CD14-positive monocyte (primary cell): ENCODE data around the gene ERFL. TPM values are rescaled to one million over a fixed set of nuclear protein-coding genes. Genes with fewer than 3 reads are reported as not detected.

Experiments
- DNase-seq, 3 donors: peaks; one replicate each; pipeline ENCODE4 v3.0.0-alpha.2; 2011 to 2022
- H2AFZ ChIP-seq: 2 replicates; pipeline ENCODE4 v1.6.0; 2012; ENCODE audit warnings: mild to moderate bottlenecking, low read depth, low read length, inconsistent platforms; ENCODE audit not compliant: insufficient read depth, poor library complexity, severe bottlenecking
- H3K27ac ChIP-seq, 2 donors: 1 replicate in 1 of 2; 2 replicates in 1 of 2; pipeline ENCODE4 v1.5.1; 2012 to 2013; ENCODE audit warnings: low read length in 2 of 2, control low read depth in 1 of 2, inconsistent platforms in 1 of 2, low read depth in 1 of 2, mild to moderate bottlenecking in 1 of 2
- H3K27me3 ChIP-seq, 2 donors: one replicate each; pipeline versions ENCODE4 v1.6.0 to v1.6.1; 2011 to 2013; ENCODE audit warnings: low read length in 2 of 2; ENCODE audit not compliant: control insufficient read depth in 2 of 2, insufficient read depth in 2 of 2
- H3K36me3 ChIP-seq, 2 donors: replicated peaks in 1 of 2; 1 replicate in 1 of 2; 2 replicates in 1 of 2; pipeline versions ENCODE4 v1.5.1 to v1.6.1; 2012 to 2013; ENCODE audit warnings: low read length in 2 of 2, control low read depth in 1 of 2, inconsistent platforms in 1 of 2, mild to moderate bottlenecking in 1 of 2; ENCODE audit not compliant: insufficient read depth in 2 of 2, control insufficient read depth in 1 of 2
- H3K4me1 ChIP-seq, 2 donors: 1 replicate in 1 of 2; 2 replicates in 1 of 2; pipeline versions ENCODE4 v1.5.1 to v1.6.1; 2012 to 2013; ENCODE audit warnings: low read length in 2 of 2, control low read depth in 1 of 2, inconsistent platforms in 1 of 2, mild to moderate bottlenecking in 1 of 2, moderate library complexity in 1 of 2; ENCODE audit not compliant: insufficient read depth in 2 of 2, control insufficient read depth in 1 of 2
- H3K4me2 ChIP-seq: replicated peaks from 2 replicates; pipeline ENCODE3; 2012; ENCODE audit warnings: low read length, moderate library complexity, mild to moderate bottlenecking; ENCODE audit not compliant: poor library complexity, severe bottlenecking; ENCODE audit errors: extremely low read depth
- H3K4me3 ChIP-seq, 3 experiments: fragments of 200-600 bp in 1 of 3; sonication (generic) in 1 of 3; replicated peaks in 1 of 3; 1 replicate in 2 of 3; 2 replicates in 1 of 3; pipeline ENCODE4 v1.5.1; 2011 to 2013; ENCODE audit warnings: low read length in 3 of 3, mild to moderate bottlenecking in 3 of 3, control low read depth in 2 of 3, low read depth in 2 of 3, inconsistent platforms in 1 of 3, moderate library complexity in 1 of 3
- H3K79me2 ChIP-seq: 2 replicates; pipeline ENCODE4 v1.6.0; 2012; ENCODE audit warnings: mild to moderate bottlenecking, control low read depth, inconsistent platforms, low read length, moderate library complexity; ENCODE audit not compliant: insufficient read depth
- H3K9ac ChIP-seq: 2 replicates; pipeline ENCODE4 v1.6.0; 2017; ENCODE audit warnings: low read length, mild to moderate bottlenecking; ENCODE audit not compliant: insufficient read depth, poor library complexity, severe bottlenecking
- H3K9me3 ChIP-seq, 2 donors: replicated peaks in 1 of 2; 1 replicate in 1 of 2; 2 replicates in 1 of 2; pipeline versions ENCODE4 v1.5.1 to v1.6.1; 2012 to 2013; ENCODE audit warnings: low read length in 2 of 2, control low read depth in 1 of 2; ENCODE audit not compliant: control insufficient read depth in 1 of 2, insufficient read depth in 1 of 2
- H4K20me1 ChIP-seq: 2 replicates; pipeline ENCODE4 v1.6.0; 2012; ENCODE audit warnings: mild to moderate bottlenecking, low read length, control low read depth, moderate library complexity; ENCODE audit not compliant: insufficient read depth
- H3K27ac Mint-ChIP-seq, 7 donors: one replicate each; pipeline ENCODE4 v1.8.0; 2020; ENCODE audit warnings: mild to moderate bottlenecking in 7 of 7, mixed read lengths in 7 of 7, moderate library complexity in 6 of 7, inconsistent platforms in 2 of 7
- H3K27me3 Mint-ChIP-seq, 3 donors: one replicate each; pipeline ENCODE4 v1.8.0; 2021 to 2022; ENCODE audit warnings: low read depth in 3 of 3, mild to moderate bottlenecking in 3 of 3, mixed read lengths in 3 of 3, moderate library complexity in 3 of 3, inconsistent platforms in 1 of 3
- H3K36me3 Mint-ChIP-seq, 2 donors: one replicate each; pipeline ENCODE4 v1.8.0; 2020; ENCODE audit warnings: mixed read lengths in 2 of 2, inconsistent platforms in 1 of 2, mild to moderate bottlenecking in 1 of 2
- H3K4me1 Mint-ChIP-seq: one replicate; pipeline ENCODE4 v1.8.0; 2020; ENCODE audit warnings: mild to moderate bottlenecking, mixed read lengths
- H3K4me3 Mint-ChIP-seq, 2 donors: one replicate each; pipeline ENCODE4 v1.8.0; 2020; ENCODE audit warnings: mild to moderate bottlenecking in 2 of 2, mixed read lengths in 2 of 2, moderate library complexity in 1 of 2
- H3K9me3 Mint-ChIP-seq, 7 donors: one replicate each; pipeline ENCODE4 v1.8.0; 2020 to 2022; ENCODE audit warnings: mixed read lengths in 7 of 7, mild to moderate bottlenecking in 6 of 7, moderate library complexity in 6 of 7, inconsistent platforms in 2 of 7
- CTCF ChIP-seq: fragments of 200-600 bp; IDR thresholded peaks from one replicate; pipeline ENCODE4 v1.8.0; 2022; ENCODE audit warnings: antibody characterized with exemption, mild to moderate bottlenecking
- WGBS: methylation state at CpG from one replicate; pipeline ENCODE4 v1.1.5; 2013; ENCODE audit warnings: missing lambda C conversion rate; ENCODE audit not compliant: insufficient coverage; 5-methylcytosine and 5-hydroxymethylcytosine counted together
- intact Hi-C, 2 donors: fragments of 100-400 bp; cut with micrococcal nuclease; formaldehyde crosslinking; loops; one replicate each; pipeline versions ENCODE4 v1.15.0 to v1.15.1; 2023
- polyA plus RNA-seq, 3 donors: library from polyadenylated mRNA; depleted of rRNA in 1 of 3; unstranded in 2 of 3; stranded (reverse) in 1 of 3; fragments of 300-500 nt in 2 of 3; fragments of >200 nt in 1 of 3; fragmentation: Illumina TruSeq in 2 of 3; gene quantifications; 1 replicate in 2 of 3; 2 replicates in 1 of 3; pipeline ENCODE4 v1.2.3, GENCODE V29; 2012 to 2021

The ERFL gene
- polyA plus RNA-seq, 3 donors: not detected

- Histone ChIP-seq H2AFZ (peak overlapping the region; percentile 94), H3K4me2 (peak overlapping the region; percentile 97), H3K36me3 (peaks cover 0 to 16% of the 10 kb centered on the region in 2 donors), H3K79me2 (no peaks in the 10 kb centered on the region), H4K20me1 (peaks cover 4% of the 10 kb centered on the region), H3K9ac (peak overlapping the region; percentile 83), H3K4me3 (peak overlapping the region; percentile 66 to 91 (median 91)), H3K4me1 (peaks cover 21 to 25% of the 10 kb centered on the region in 2 donors), H3K9me3 (no peaks in the 10 kb centered on the region), H3K27me3 (no peaks in the 10 kb centered on the region), H3K27ac (peak overlapping the region; percentile 70 to 84)
- peak; percentile 33 to 44 (median 39) for DNase-seq
- Mint-ChIP-seq H3K4me3 (peak overlapping the region; percentile 82 to 93), H3K27me3 (peaks cover 0 to 6% (median 1%) of the 10 kb centered on the region in 3 donors), H3K9me3 (peaks cover 0 to 2% (median 0%) of the 10 kb centered on the region in 7 donors), H3K27ac (peak overlapping the region; percentile 71 to 93 (median 87)), H3K4me1 (peaks cover 23% of the 10 kb centered on the region), H3K36me3 (peaks cover 17 to 24% of the 10 kb centered on the region in 2 donors)
- intact Hi-C loops: loop anchor here (5.0 kb wide), 2 partner anchors 76 to 96 kb away; partner anchors contain the start of genes RPS19 (in 2 of the 2) and ARHGEF1 (in 1 of the 2)
- WGBS: under 1% methylated on average over 42 of the region's 43 CpGs
- no peak for TF ChIP-seq CTCF
Observed at GRCh38 chr19:41958367-41959055, 30.3 kb upstream of the ERFL start.

GRCh38 chr19:41957838-41958366 lies 29.7 kb upstream of the ERFL start:
- Histone ChIP-seq H3K79me2 (no peaks in the 10 kb centered on the region), H3K4me3 (peak overlapping the region; percentile 66 to 91 (median 91)), H3K27me3 (no peaks in the 10 kb centered on the region), H3K27ac (peak overlapping the region in 1 of 2 donors; percentile 84), H2AFZ (peak overlapping the region; percentile 94), H3K9ac (no peak overlapping the region), H3K4me1 (peaks cover 21 to 25% of the 10 kb centered on the region in 2 donors), H3K36me3 (peaks cover 0 to 16% of the 10 kb centered on the region in 2 donors), H3K9me3 (no peaks in the 10 kb centered on the region), H3K4me2 (peak overlapping the region; percentile 97), H4K20me1 (peaks cover 4% of the 10 kb centered on the region)
- Mint-ChIP-seq H3K4me3 (peak overlapping the region; percentile 82 to 93), H3K4me1 (peaks cover 23% of the 10 kb centered on the region), H3K36me3 (peaks cover 17 to 24% of the 10 kb centered on the region in 2 donors), H3K9me3 (peaks cover 0 to 2% (median 0%) of the 10 kb centered on the region in 7 donors), H3K27ac (peak overlapping the region; percentile 71 to 93 (median 84)), H3K27me3 (peaks cover 0 to 6% (median 1%) of the 10 kb centered on the region in 3 donors)
- 22% methylated on average over 9 of the region's 10 CpGs for WGBS
- DNase-seq: peak; percentile 64 to 73 (median 69)
- intact Hi-C loops: loop anchor here (5.0 kb wide), 2 partner anchors 76 to 96 kb away; partner anchors contain the start of genes RPS19 (in 2 of the 2) and ARHGEF1 (in 1 of the 2)
- peak; percentile 88 for TF ChIP-seq CTCF
